Sigmoid colon (tissue), 4 donors: ENCODE results near the gene NCOR2.

Source experiments
- EP300 ChIP-seq, 4 donors: sonication (generic); formaldehyde crosslinking; IDR thresholded peaks; one replicate each; pipeline ENCODE4 v1.6.1; 2017; ENCODE audit warnings: antibody characterized with exemption in 4 of 4
- POLR2A ChIP-seq, 2 donors: fragments of 450-650 bp; IDR thresholded peaks; one replicate each; pipeline ENCODE4 v1.6.1; 2016; ENCODE audit warnings: antibody characterized with exemption in 2 of 2, mild to moderate bottlenecking in 2 of 2, moderate library complexity in 2 of 2
- POLR2AphosphoS5 ChIP-seq, 4 donors: sonication (generic); formaldehyde crosslinking; IDR thresholded peaks; one replicate each; pipeline ENCODE4 v1.6.1; 2017; ENCODE audit warnings: antibody characterized with exemption in 4 of 4
- TF ChIP-seq, protein P1 (sequence below), 4 experiments: fragments of 450-650 bp in 3 of 4; fragments of 200-600 bp in 1 of 4; IDR thresholded peaks; one replicate each; pipeline ENCODE4 v1.5.1; 2016 to 2019; ENCODE audit warnings: antibody characterized with exemption in 4 of 4, mild to moderate bottlenecking in 3 of 4, moderate library complexity in 2 of 4

DNA sequence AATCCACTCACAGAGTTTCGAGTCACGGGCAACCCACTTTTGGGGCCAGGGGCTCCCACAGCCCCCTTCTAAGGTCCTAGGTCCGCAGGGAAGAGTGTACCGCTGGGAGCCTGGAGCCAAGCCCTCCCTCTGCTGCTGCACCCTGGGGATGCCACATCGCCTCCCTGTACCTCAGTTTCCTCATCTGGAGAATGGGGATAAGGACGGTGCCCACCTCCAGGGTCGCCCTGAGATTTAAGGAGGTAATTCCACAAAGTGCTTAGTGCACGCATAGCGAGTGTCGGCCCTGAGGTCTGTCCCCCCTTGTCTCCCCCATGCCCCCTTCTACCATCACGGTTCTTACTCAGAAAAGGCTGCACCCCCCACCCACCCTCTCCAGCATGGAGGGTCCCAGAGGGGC lies 35.5 kb downstream of the NCOR2 start:
- TF ChIP-seq, protein P1, sequence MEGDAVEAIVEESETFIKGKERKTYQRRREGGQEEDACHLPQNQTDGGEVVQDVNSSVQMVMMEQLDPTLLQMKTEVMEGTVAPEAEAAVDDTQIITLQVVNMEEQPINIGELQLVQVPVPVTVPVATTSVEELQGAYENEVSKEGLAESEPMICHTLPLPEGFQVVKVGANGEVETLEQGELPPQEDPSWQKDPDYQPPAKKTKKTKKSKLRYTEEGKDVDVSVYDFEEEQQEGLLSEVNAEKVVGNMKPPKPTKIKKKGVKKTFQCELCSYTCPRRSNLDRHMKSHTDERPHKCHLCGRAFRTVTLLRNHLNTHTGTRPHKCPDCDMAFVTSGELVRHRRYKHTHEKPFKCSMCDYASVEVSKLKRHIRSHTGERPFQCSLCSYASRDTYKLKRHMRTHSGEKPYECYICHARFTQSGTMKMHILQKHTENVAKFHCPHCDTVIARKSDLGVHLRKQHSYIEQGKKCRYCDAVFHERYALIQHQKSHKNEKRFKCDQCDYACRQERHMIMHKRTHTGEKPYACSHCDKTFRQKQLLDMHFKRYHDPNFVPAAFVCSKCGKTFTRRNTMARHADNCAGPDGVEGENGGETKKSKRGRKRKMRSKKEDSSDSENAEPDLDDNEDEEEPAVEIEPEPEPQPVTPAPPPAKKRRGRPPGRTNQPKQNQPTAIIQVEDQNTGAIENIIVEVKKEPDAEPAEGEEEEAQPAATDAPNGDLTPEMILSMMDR (IDR thresholded peaks at IDR 0.05), result no peak
- no peak for TF ChIP-seq EP300 (IDR thresholded peaks at IDR 0.05)
- no peak for TF ChIP-seq POLR2A (IDR thresholded peaks at IDR 0.05)
- TF ChIP-seq POLR2AphosphoS5 (IDR thresholded peaks at IDR 0.05), result no peak
